Neural cell (in vitro differentiated cells): ENCODE results near the gene FLVCR1. TPM values are rescaled to one million over a fixed set of nuclear protein-coding genes. Genes with fewer than 3 reads are reported as not detected.
"Not testable (repeated sequence)": the region's sequence is repeated elsewhere in the genome, so short reads cannot be mapped to it uniquely, and the experiment has no call there.

Experiments used
- H2AFZ ChIP-seq: fragments of 200-600, 300-800 bp; sonication (generic), shearing (Covaris generic); 2 replicates; pipeline ENCODE4 v1.6.0; 2014; ENCODE audit warnings: low read depth, mild to moderate bottlenecking, antibody characterized with exemption, low read length, moderate library complexity
- H3F3A ChIP-seq: fragments of 200-600 bp; shearing (Covaris generic); 2 replicates; pipeline ENCODE4 v1.6.1; 2016; ENCODE audit warnings: mild to moderate bottlenecking, moderate library complexity, mixed read lengths, antibody characterized with exemption, low read length; ENCODE audit not compliant: insufficient read depth, poor library complexity, severe bottlenecking
- H3K27ac ChIP-seq: fragments of 200-600, 300-800 bp; sonication (generic), shearing (Covaris generic); 2 replicates; pipeline ENCODE4 v1.5.1; 2014; ENCODE audit warnings: mild to moderate bottlenecking, low read length, moderate library complexity
- H3K27me3 ChIP-seq: fragments of 300-800, 200-600 bp; sonication (generic), shearing (Covaris generic); 2 replicates; pipeline ENCODE4 v1.6.0; 2014; ENCODE audit warnings: mild to moderate bottlenecking, low read depth, low read length, moderate library complexity; ENCODE audit not compliant: insufficient read depth
- H3K36me3 ChIP-seq: fragments of 300-800, 200-600 bp; sonication (generic), shearing (Covaris generic); 2 replicates; pipeline ENCODE4 v1.5.1; 2014; ENCODE audit warnings: mild to moderate bottlenecking, antibody characterized with exemption, low read length, moderate library complexity; ENCODE audit not compliant: insufficient read depth
- H3K4me2 ChIP-seq: fragments of 300-800, 200-600 bp; sonication (generic), shearing (Covaris generic); 2 replicates; pipeline ENCODE4 v1.6.0; 2014; ENCODE audit warnings: mild to moderate bottlenecking, low read length
- H3K4me3 ChIP-seq: fragments of 300-800, 200-600 bp; sonication (generic), shearing (Covaris generic); 2 replicates; pipeline ENCODE4 v1.5.1; 2014; ENCODE audit warnings: mild to moderate bottlenecking, low read length, moderate library complexity
- H3K79me2 ChIP-seq: fragments of 200-600 bp; shearing (Covaris generic); replicated peaks from 2 replicates; pipeline ENCODE4 v1.6.0; 2014; ENCODE audit warnings: mild to moderate bottlenecking, low read length, moderate library complexity; ENCODE audit not compliant: insufficient read depth
- H3K9ac ChIP-seq: fragments of 300-800, 200-600 bp; sonication (generic), shearing (Covaris generic); 2 replicates; pipeline ENCODE4 v1.6.1; 2016; ENCODE audit warnings: mild to moderate bottlenecking, low read length, mixed read lengths
- H3K9me2 ChIP-seq: fragments of 200-600 bp; shearing (Covaris generic); 2 replicates; pipeline ENCODE4 v1.6.1; 2016; ENCODE audit warnings: mild to moderate bottlenecking, low read length, mixed read lengths; ENCODE audit not compliant: insufficient read depth
- H3K9me3 ChIP-seq: fragments of 200-600, 300-800 bp; sonication (generic), shearing (Covaris generic); 2 replicates; pipeline ENCODE4 v1.6.1; 2016; ENCODE audit warnings: mild to moderate bottlenecking, mixed run types, low read length, moderate library complexity, mixed read lengths
- H4K20me1 ChIP-seq: fragments of 200-600 bp; shearing (Covaris generic); 2 replicates; pipeline ENCODE4 v1.6.1; 2016; ENCODE audit warnings: mild to moderate bottlenecking, mixed run types; ENCODE audit not compliant: insufficient read depth
- EP300 ChIP-seq: fragments of 450-650 bp; conservative IDR thresholded peaks from 2 replicates; pipeline ENCODE4 v1.6.1; 2014; ENCODE audit warnings: antibody characterized with exemption, mild to moderate bottlenecking, moderate library complexity; ENCODE audit not compliant: poor library complexity, severe bottlenecking
- EZH2 ChIP-seq: fragments of 200-600, 300-800 bp; shearing (Covaris generic), sonication (generic); IDR thresholded peaks from 2 replicates; pipeline ENCODE4 v1.6.1; 2014; ENCODE audit warnings: antibody characterized with exemption, low read length, borderline replicate concordance, mild to moderate bottlenecking; ENCODE audit not compliant: insufficient read depth, poor library complexity, severe bottlenecking
- MXI1 ChIP-seq: fragments of 450-650 bp; conservative IDR thresholded peaks from 2 replicates; pipeline ENCODE4 v1.6.1; 2014; ENCODE audit warnings: antibody characterized with exemption, mild to moderate bottlenecking; ENCODE audit not compliant: poor library complexity, severe bottlenecking
- POLR2AphosphoS5 ChIP-seq: IDR thresholded peaks from 2 replicates; pipeline ENCODE4 v1.6.1; 2012
- RAD21 ChIP-seq: fragments of 450-650 bp; conservative IDR thresholded peaks from 2 replicates; pipeline ENCODE4 v1.6.1; 2014; ENCODE audit warnings: antibody characterized with exemption, mild to moderate bottlenecking, moderate library complexity
- REST ChIP-seq: IDR thresholded peaks from 2 replicates; pipeline ENCODE4 v1.6.1; 2012; ENCODE audit warnings: borderline replicate concordance
- SMC3 ChIP-seq: fragments of 450-650 bp; conservative IDR thresholded peaks from 2 replicates; pipeline ENCODE4 v1.6.1; 2014; ENCODE audit warnings: antibody characterized with exemption, mild to moderate bottlenecking, moderate library complexity; ENCODE audit not compliant: poor library complexity
- TAF1 ChIP-seq: IDR thresholded peaks from 2 replicates; pipeline ENCODE4 v1.6.1; 2012; ENCODE audit warnings: low read depth
- polyA plus RNA-seq: library from polyadenylated mRNA; depleted of rRNA; stranded (reverse); fragments of >200 nt; gene quantifications from 2 replicates; pipeline ENCODE4 v1.2.3, GENCODE V29; 2014
- TF ChIP-seq, protein P1 (sequence below): fragments of 450-650 bp; IDR thresholded peaks from 2 replicates; pipeline ENCODE4 v1.5.1; 2014; ENCODE audit warnings: antibody characterized with exemption, mild to moderate bottlenecking, moderate library complexity; ENCODE audit not compliant: poor library complexity, severe bottlenecking

Gene FLVCR1
- polyA plus RNA-seq, 1 donor from 2014 or later = 37.8 TPM

- Histone ChIP-seq H3K4me3 (no peak overlapping the region), H3K9ac (no peak overlapping the region), H3F3A (no peaks in the 10 kb centered on the region), H2AFZ (no peak overlapping the region), H4K20me1 (no peaks in the 10 kb centered on the region), H3K27me3 (no peaks in the 10 kb centered on the region), H3K9me3 (no peaks in the 10 kb centered on the region), H3K4me2 (no peak overlapping the region), H3K27ac (no peak overlapping the region), H3K36me3 (no peaks in the 10 kb centered on the region), H3K9me2 (no peaks in the 10 kb centered on the region), H3K79me2 (no peaks in the 10 kb centered on the region)
- no peak for TF ChIP-seq SMC3
- no peak for TF ChIP-seq REST
- no peak for TF ChIP-seq TAF1
- no peak for TF ChIP-seq EP300
- TF ChIP-seq, protein P1, sequence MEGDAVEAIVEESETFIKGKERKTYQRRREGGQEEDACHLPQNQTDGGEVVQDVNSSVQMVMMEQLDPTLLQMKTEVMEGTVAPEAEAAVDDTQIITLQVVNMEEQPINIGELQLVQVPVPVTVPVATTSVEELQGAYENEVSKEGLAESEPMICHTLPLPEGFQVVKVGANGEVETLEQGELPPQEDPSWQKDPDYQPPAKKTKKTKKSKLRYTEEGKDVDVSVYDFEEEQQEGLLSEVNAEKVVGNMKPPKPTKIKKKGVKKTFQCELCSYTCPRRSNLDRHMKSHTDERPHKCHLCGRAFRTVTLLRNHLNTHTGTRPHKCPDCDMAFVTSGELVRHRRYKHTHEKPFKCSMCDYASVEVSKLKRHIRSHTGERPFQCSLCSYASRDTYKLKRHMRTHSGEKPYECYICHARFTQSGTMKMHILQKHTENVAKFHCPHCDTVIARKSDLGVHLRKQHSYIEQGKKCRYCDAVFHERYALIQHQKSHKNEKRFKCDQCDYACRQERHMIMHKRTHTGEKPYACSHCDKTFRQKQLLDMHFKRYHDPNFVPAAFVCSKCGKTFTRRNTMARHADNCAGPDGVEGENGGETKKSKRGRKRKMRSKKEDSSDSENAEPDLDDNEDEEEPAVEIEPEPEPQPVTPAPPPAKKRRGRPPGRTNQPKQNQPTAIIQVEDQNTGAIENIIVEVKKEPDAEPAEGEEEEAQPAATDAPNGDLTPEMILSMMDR = no peak
- TF ChIP-seq EZH2 = no peak
- no peak for TF ChIP-seq POLR2AphosphoS5
- no peak for TF ChIP-seq RAD21
- no peak for TF ChIP-seq MXI1
Measured at GRCh38 chr1:212838145-212838544, 19.9 kb upstream of the FLVCR1 start.

GRCh38 chr1:212844521-212844920 is 13.6 kb upstream of the FLVCR1 start:
- H3K4me2 ChIP-seq, H3K9me3 ChIP-seq, H3K9me2 ChIP-seq, H3K27ac ChIP-seq, H4K20me1 ChIP-seq, H3K36me3 ChIP-seq, H3K4me3 ChIP-seq, H3K27me3 ChIP-seq, H2AFZ ChIP-seq, H3F3A ChIP-seq, H3K9ac ChIP-seq, H3K79me2 ChIP-seq: not testable (repeated sequence)

GRCh38 chr1:212847549-212847948 is 10.5 kb upstream of the FLVCR1 start, which contains the start of gene SPATA45:
Gene SPATA45 (minus strand): TSS chr1:212847649. CDS start chr1:212836149, 11,500 bp downstream.
- no peaks in the 10 kb centered on the region for H3K79me2 ChIP-seq
- H3F3A ChIP-seq = no peaks in the 10 kb centered on the region
- no peaks in the 10 kb centered on the region for H3K36me3 ChIP-seq
- H3K27me3 ChIP-seq = no peaks in the 10 kb centered on the region
- H3K9ac ChIP-seq = no peak within 1 kb of the TSS
- H2AFZ ChIP-seq = no peak within 1 kb of the TSS
- TF ChIP-seq MXI1 (no peak), EP300 (no peak), TAF1 (no peak), SMC3 (no peak), POLR2AphosphoS5 (no peak), EZH2 (no peak), RAD21 (no peak), REST (no peak)
- no peaks in the 10 kb centered on the region for H3K9me3 ChIP-seq
- no peak within 1 kb of the TSS for H3K4me2 ChIP-seq
- H3K4me3 ChIP-seq = no peak within 1 kb of the TSS
- no peaks in the 10 kb centered on the region for H4K20me1 ChIP-seq
- no peak within 1 kb of the TSS for H3K27ac ChIP-seq
- H3K9me2 ChIP-seq = no peaks in the 10 kb centered on the region
